HEK293 (cell line): Measurements from ENCODE around the gene SECTM1.
A peak's percentile ranks its signal among the peaks of the same experiment; 100 is the strongest.

Experiments used
- CTCF ChIA-PET: fragments of 350-600 bp; formaldehyde crosslinking; extraction: SDS; loops from one replicate; lab custom pipeline; 2021; ENCODE audit warnings: antibody characterized with exemption; lab: Yijun Ruan, JAX
- POLR2A ChIA-PET: fragments of 300-600 bp; formaldehyde crosslinking; extraction: SDS; loops from one replicate; lab custom pipeline; 2020; ENCODE audit warnings: antibody characterized with exemption, inconsistent platforms; lab: Yijun Ruan, JAX
- H3K27ac ChIP-seq: fragments of 200-500 bp; sonication (Bioruptor generic); 2 replicates; pipeline ENCODE4 v1.5.1; 2014; ENCODE audit warnings: low read depth, low read length, control low read depth, inconsistent platforms; ENCODE audit errors: extremely low read depth
- H3K36me3 ChIP-seq, 2 experiments: fragments of 200-500 bp in 1 of 2; sonication (Bioruptor generic) in 1 of 2; 1 replicate in 1 of 2; 2 replicates in 1 of 2; pipeline ENCODE4 v1.5.1; 2014 to 2017; ENCODE audit warnings: inconsistent platforms in 2 of 2, low read length in 2 of 2; ENCODE audit not compliant: control insufficient read depth in 2 of 2, insufficient read depth in 1 of 2
- H3K4me1 ChIP-seq: fragments of 200-500 bp; sonication (Bioruptor generic); 2 replicates; pipeline ENCODE4 v1.5.1; 2014; ENCODE audit warnings: mild to moderate bottlenecking, low read length, inconsistent platforms; ENCODE audit not compliant: control insufficient read depth, insufficient read depth
- H3K4me3 ChIP-seq: 2 replicates; pipeline ENCODE4 v1.5.1; 2011; ENCODE audit warnings: low read depth, mild to moderate bottlenecking, control low read depth, low read length, moderate library complexity
- H3K9me3 ChIP-seq: fragments of 200-500 bp; sonication (Bioruptor generic); 2 replicates; pipeline ENCODE4 v1.5.1; 2014; ENCODE audit warnings: low read depth, low read length, inconsistent platforms; ENCODE audit not compliant: control insufficient read depth, insufficient read depth
- ATF2 ChIP-seq: fragments of 450-650 bp; formaldehyde crosslinking; IDR thresholded peaks from 2 replicates; pipeline ENCODE4 v1.5.1; 2016; ENCODE audit warnings: missing biosample characterization, missing genetic modification characterization, low read depth
- CTCF ChIP-seq: fragments of 450-650 bp; formaldehyde crosslinking; IDR thresholded peaks from 2 replicates; pipeline ENCODE4 v1.5.1; 2016; ENCODE audit warnings: missing biosample characterization, missing genetic modification characterization
- FEZF1 ChIP-seq: fragments of 450-650 bp; formaldehyde crosslinking; IDR thresholded peaks from 2 replicates; pipeline ENCODE4 v1.5.1; 2016; ENCODE audit warnings: missing biosample characterization, missing genetic modification characterization
- GLI2 ChIP-seq: fragments of 450-650 bp; formaldehyde crosslinking; IDR thresholded peaks from 2 replicates; pipeline ENCODE4; 2017; ENCODE audit warnings: missing biosample characterization, missing genetic modification characterization, low read depth, borderline replicate concordance
- GLI4 ChIP-seq: fragments of 450-650 bp; formaldehyde crosslinking; IDR thresholded peaks from 2 replicates; pipeline ENCODE4 v1.5.1; 2016; ENCODE audit warnings: missing biosample characterization, missing genetic modification characterization
- IKZF3 ChIP-seq: fragments of 450-650 bp; IDR thresholded peaks from 2 replicates; pipeline ENCODE4 v1.5.0; 2018; ENCODE audit warnings: missing biosample characterization, mild to moderate bottlenecking, missing genetic modification characterization, moderate library complexity
- KLF10 ChIP-seq: fragments of 450-650 bp; IDR thresholded peaks from 2 replicates; pipeline ENCODE4 v1.5.1; 2018; ENCODE audit warnings: missing biosample characterization, mild to moderate bottlenecking, missing genetic modification characterization
- KLF8 ChIP-seq: fragments of 450-650 bp; formaldehyde crosslinking; IDR thresholded peaks from 2 replicates; pipeline ENCODE4 v1.5.1; 2016; ENCODE audit warnings: missing biosample characterization, missing genetic modification characterization
- KLF9 ChIP-seq: fragments of 450-650 bp; formaldehyde crosslinking; IDR thresholded peaks from 2 replicates; pipeline ENCODE4 v1.5.1; 2016; ENCODE audit warnings: missing biosample characterization, missing genetic modification characterization, low read depth
- SCRT1 ChIP-seq: fragments of 450-650 bp; formaldehyde crosslinking; IDR thresholded peaks from 2 replicates; pipeline ENCODE4 v1.5.1; 2016; ENCODE audit warnings: missing biosample characterization, missing genetic modification characterization, borderline replicate concordance
- SCRT2 ChIP-seq: fragments of 450-650 bp; formaldehyde crosslinking; IDR thresholded peaks from 2 replicates; pipeline ENCODE4 v1.5.1; 2016; ENCODE audit warnings: missing biosample characterization, missing genetic modification characterization
- ZBTB20 ChIP-seq: fragments of 450-650 bp; formaldehyde crosslinking; IDR thresholded peaks from 2 replicates; pipeline ENCODE4 v1.5.1; 2016; ENCODE audit warnings: missing biosample characterization, missing genetic modification characterization
- ZBTB26 ChIP-seq: fragments of 450-650 bp; formaldehyde crosslinking; optimal IDR thresholded peaks from 2 replicates; pipeline ENCODE3; 2016; ENCODE audit warnings: missing biosample characterization, mild to moderate bottlenecking, missing genetic modification characterization
- ZFP69B ChIP-seq: fragments of 450-650 bp; formaldehyde crosslinking; IDR thresholded peaks from 2 replicates; pipeline ENCODE4 v1.5.1; 2016; ENCODE audit warnings: missing biosample characterization, missing genetic modification characterization
- ZIC2 ChIP-seq: fragments of 450-650 bp; formaldehyde crosslinking; IDR thresholded peaks from 2 replicates; pipeline ENCODE4 v1.5.1; 2016; ENCODE audit warnings: missing biosample characterization, missing genetic modification characterization
- ZNF10 ChIP-seq: fragments of 450-650 bp; formaldehyde crosslinking; IDR thresholded peaks from 2 replicates; pipeline ENCODE4 v1.5.1; 2017; ENCODE audit warnings: missing biosample characterization, missing genetic modification characterization
- ZNF157 ChIP-seq: fragments of 450-650 bp; formaldehyde crosslinking; IDR thresholded peaks from 2 replicates; pipeline ENCODE4 v1.5.1; 2016; ENCODE audit warnings: missing biosample characterization, missing genetic modification characterization
- ZNF16 ChIP-seq: fragments of 450-650 bp; formaldehyde crosslinking; IDR thresholded peaks from 2 replicates; pipeline ENCODE4 v1.5.1; 2016; ENCODE audit warnings: low read depth, missing biosample characterization, missing genetic modification characterization
- ZNF202 ChIP-seq: fragments of 450-650 bp; formaldehyde crosslinking; IDR thresholded peaks from 2 replicates; pipeline ENCODE4 v1.5.1; 2016; ENCODE audit warnings: missing biosample characterization, missing genetic modification characterization, borderline replicate concordance
- ZNF24 ChIP-seq: fragments of 450-650 bp; formaldehyde crosslinking; IDR thresholded peaks from 2 replicates; pipeline ENCODE4 v1.5.1; 2016; ENCODE audit warnings: missing biosample characterization, missing genetic modification characterization
- ZNF302 ChIP-seq: fragments of 450-650 bp; formaldehyde crosslinking; IDR thresholded peaks from 2 replicates; pipeline ENCODE4 v1.5.1; 2016; ENCODE audit warnings: missing biosample characterization, missing genetic modification characterization, low read depth
- ZNF335 ChIP-seq: fragments of 450-650 bp; formaldehyde crosslinking; conservative IDR thresholded peaks from 2 replicates; pipeline ENCODE4 v1.5.1; 2016; ENCODE audit warnings: missing biosample characterization, missing genetic modification characterization
- ZNF341 ChIP-seq: fragments of 450-650 bp; formaldehyde crosslinking; IDR thresholded peaks from 2 replicates; pipeline ENCODE4; 2016; ENCODE audit warnings: low read depth, missing biosample characterization, missing genetic modification characterization
- ZNF398 ChIP-seq: fragments of 450-650 bp; formaldehyde crosslinking; IDR thresholded peaks from 2 replicates; pipeline ENCODE4 v1.5.1; 2017; ENCODE audit warnings: missing biosample characterization, missing genetic modification characterization
- ZNF623 ChIP-seq: fragments of 450-650 bp; formaldehyde crosslinking; IDR thresholded peaks from 2 replicates; pipeline ENCODE4 v1.5.1; 2016; ENCODE audit warnings: missing biosample characterization, missing genetic modification characterization
- ZNF629 ChIP-seq: fragments of 450-650 bp; formaldehyde crosslinking; IDR thresholded peaks from 2 replicates; pipeline ENCODE4 v1.5.1; 2017; ENCODE audit warnings: missing biosample characterization, missing genetic modification characterization
- ZNF660 ChIP-seq: fragments of 450-650 bp; IDR thresholded peaks from 2 replicates; pipeline ENCODE4 v1.5.1; 2018; ENCODE audit warnings: missing biosample characterization, mild to moderate bottlenecking, missing genetic modification characterization
- TF ChIP-seq, protein P1 (sequence below): fragments of 450-650 bp; formaldehyde crosslinking; IDR thresholded peaks from 2 replicates; pipeline ENCODE4 v1.5.1; 2016; ENCODE audit warnings: missing biosample characterization, missing genetic modification characterization

Gene SECTM1

GRCh38 chr17:82297714-82298537 is 35.6 kb downstream of the SECTM1 start (continued):
- peak; percentile 65 for TF ChIP-seq ZNF398 (tag by site-specific recombination)
- TF ChIP-seq ZNF24 (tag by site-specific recombination), result 0 out of 2 replicates have a peak, but pooled peaks have one; percentile 14
- TF ChIP-seq KLF9 (tag by site-specific recombination), result 0 out of 2 replicates have a peak, but pooled peaks have one; percentile 40
- no peak for TF ChIP-seq SCRT1
- 0 out of 2 replicates have a peak, but pooled peaks have one; percentile 14 for TF ChIP-seq SCRT2 (tag by site-specific recombination)
- no peak for TF ChIP-seq ZNF202 (tag by site-specific recombination)
- TF ChIP-seq ZBTB26 (tag by site-specific recombination), result peak; percentile 60
- TF ChIP-seq ZBTB20, result peak; percentile 71; the same call in 1 of the 2 replicates
- TF ChIP-seq KLF8 (tag by site-specific recombination), result peak; percentile 50; the same call in 1 of the 2 replicates
- TF ChIP-seq FEZF1 (tag by site-specific recombination), result no peak
- TF ChIP-seq GLI4 (tag by site-specific recombination), result peak; percentile 78; the same call in 1 of the 2 replicates
- TF ChIP-seq, protein P1, sequence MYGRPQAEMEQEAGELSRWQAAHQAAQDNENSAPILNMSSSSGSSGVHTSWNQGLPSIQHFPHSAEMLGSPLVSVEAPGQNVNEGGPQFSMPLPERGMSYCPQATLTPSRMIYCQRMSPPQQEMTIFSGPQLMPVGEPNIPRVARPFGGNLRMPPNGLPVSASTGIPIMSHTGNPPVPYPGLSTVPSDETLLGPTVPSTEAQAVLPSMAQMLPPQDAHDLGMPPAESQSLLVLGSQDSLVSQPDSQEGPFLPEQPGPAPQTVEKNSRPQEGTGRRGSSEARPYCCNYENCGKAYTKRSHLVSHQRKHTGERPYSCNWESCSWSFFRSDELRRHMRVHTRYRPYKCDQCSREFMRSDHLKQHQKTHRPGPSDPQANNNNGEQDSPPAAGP, result peak; percentile 73; the same call in 1 of the 2 replicates
- TF ChIP-seq ZNF341 (tag by site-specific recombination), result peak; percentile 95
- no peak for TF ChIP-seq ZNF157 (tag by site-specific recombination)
- TF ChIP-seq ZFP69B (tag by site-specific recombination), result peak; percentile 42

DNA sequence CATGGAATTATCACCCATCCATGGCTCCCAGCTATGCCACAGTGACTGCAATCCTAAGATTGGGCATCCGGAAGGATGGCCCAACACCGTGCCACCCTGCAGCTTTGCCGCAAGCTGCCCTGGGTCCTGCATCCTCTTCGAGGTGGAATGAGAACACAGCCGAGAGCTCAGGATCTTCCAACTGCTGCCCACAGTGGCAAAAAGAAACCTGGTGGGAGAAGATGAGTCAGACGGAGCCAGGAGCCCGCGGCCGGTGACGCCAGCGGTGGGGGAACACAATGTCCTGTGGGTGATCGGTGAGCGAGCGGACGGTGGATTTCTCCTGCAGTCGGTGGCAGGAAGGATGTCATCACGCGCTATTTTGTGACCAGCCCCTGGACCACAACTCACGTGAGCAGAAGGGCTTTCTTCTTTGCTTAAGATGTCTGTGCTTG is 36.3 kb downstream of the SECTM1 start:
- POLR2A ChIA-PET, result interaction anchor here (0.6 to 3.4 kb wide), 6 partner anchors 9 to 39 kb away, joined by 3 to 15 read pairs (median 4); partner anchors contain the start of gene CSNK1D
- Histone ChIP-seq H3K4me1 (peaks cover 13% of the 10 kb centered on the region), H3K27ac (peak overlapping the region; percentile 33; the same call in 1 of the 2 replicates)
- 0 out of 2 replicates have a peak, but pooled peaks have one; percentile 9 for TF ChIP-seq ZNF10 (tag by site-specific recombination)
- TF ChIP-seq ZNF335, result peak; percentile 82
- TF ChIP-seq CTCF (tag by site-specific recombination), result no peak
- TF ChIP-seq KLF10 (tag by site-specific recombination), result no peak
- 0 out of 2 replicates have a peak, but pooled peaks have one; percentile 11 for TF ChIP-seq ATF2 (tag by site-specific recombination)
- no peak for TF ChIP-seq GLI2 (tag by site-specific recombination)
- TF ChIP-seq ZNF302, result no peak
- TF ChIP-seq ZNF629 (tag by site-specific recombination), result peak; percentile 87
- TF ChIP-seq ZNF623 (tag by site-specific recombination), result peak; percentile 74
- TF ChIP-seq ZNF16 (tag by site-specific recombination), result no peak
- TF ChIP-seq ZIC2 (tag by site-specific recombination), result peak; percentile 33; the same call in 1 of the 2 replicates
- TF ChIP-seq ZNF660 (tag by site-specific recombination), result peak; percentile 32; the same call in 1 of the 2 replicates
- TF ChIP-seq IKZF3 (tag by site-specific recombination), result peak; percentile 41; the same call in 1 of the 2 replicates

More for the DNA sequence above, 36.3 kb downstream of the SECTM1 start:
- Histone ChIP-seq H3K36me3 (no peaks in the 10 kb centered on the region), H3K4me3 (peak overlapping the region; percentile 1), H3K9me3 (no peaks in the 10 kb centered on the region)
- CTCF ChIA-PET, result interaction anchor here (0.7 to 1.4 kb wide), 5 partner anchors 22 to 56 kb away, joined by 3 to 7 read pairs (median 4); no protein-coding TSS in a partner anchor
